HG03103 (cell line): ENCODE data around the gene BUD23.
A peak's percentile ranks its signal among the peaks of the same experiment; 100 is the strongest.
"Not testable (repeated sequence)": the region's sequence is repeated elsewhere in the genome, so short reads cannot be mapped to it uniquely, and the experiment has no call there.

Source experiments
- ATAC-seq: cut with Tn5 transposase; IDR thresholded peaks from one replicate; pipeline ENCODE4 v1.9.1; 2021; ENCODE audit warnings: low read depth; ENCODE audit not compliant: unreplicated experiment

BUD23 gene, protein sequence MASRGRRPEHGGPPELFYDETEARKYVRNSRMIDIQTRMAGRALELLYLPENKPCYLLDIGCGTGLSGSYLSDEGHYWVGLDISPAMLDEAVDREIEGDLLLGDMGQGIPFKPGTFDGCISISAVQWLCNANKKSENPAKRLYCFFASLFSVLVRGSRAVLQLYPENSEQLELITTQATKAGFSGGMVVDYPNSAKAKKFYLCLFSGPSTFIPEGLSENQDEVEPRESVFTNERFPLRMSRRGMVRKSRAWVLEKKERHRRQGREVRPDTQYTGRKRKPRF

DNA sequence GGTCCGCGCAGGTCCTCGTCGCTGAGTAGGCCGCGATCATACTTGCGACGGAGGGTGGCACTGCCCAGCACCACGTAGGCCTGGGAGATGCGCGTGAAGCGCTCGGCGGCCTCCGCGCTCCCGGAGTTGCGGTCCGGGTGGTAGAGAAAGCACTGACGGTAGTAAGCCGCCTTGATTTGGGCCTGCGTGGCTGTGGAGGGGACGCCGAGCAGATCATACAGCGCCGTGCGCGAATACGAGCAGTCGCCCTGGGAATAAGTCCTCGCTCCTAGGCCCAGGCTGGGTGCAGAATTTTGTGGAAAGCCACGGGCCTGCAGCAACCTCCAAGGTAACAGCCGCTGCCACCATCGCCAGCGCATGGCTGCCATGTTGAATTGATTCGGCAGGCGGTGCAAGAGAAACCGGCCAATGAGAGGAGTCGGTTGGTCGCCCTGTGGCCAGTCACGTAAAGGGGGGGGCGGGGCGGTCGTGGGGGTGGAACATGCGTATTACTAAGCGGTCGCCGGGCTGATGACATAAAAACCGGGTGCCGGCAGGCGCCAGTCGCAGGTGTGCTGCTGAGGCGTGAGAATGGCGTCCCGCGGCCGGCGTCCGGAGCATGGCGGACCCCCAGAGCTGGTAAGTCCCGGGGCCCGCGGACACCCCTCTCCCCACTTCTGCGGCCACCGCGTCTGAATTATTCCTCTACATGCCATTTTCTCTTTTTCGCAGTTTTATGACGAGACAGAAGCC lies at the start of gene BUD23, which contains the start of gene DNAJC30:
BUD23 (plus strand) TSS at position 542 of the 732 bp plus-strand sequence; CDS start at position 571, 29 bp downstream.
DNAJC30 (minus strand) TSS at position 398 of the 732 bp plus-strand sequence; CDS start at position 368, 30 bp downstream.
- ATAC-seq: peak; percentile 89

- no peak for ATAC-seq
Measured at GRCh38 chr7:73633844-73634243, 49.6 kb upstream of the BUD23 start.

GRCh38 chr7:73635428-73636200 lies 47.8 kb upstream of the BUD23 start:
- no peak for ATAC-seq

- no peak for ATAC-seq
Measured at GRCh38 chr7:73638911-73639310, 44.5 kb upstream of the BUD23 start.

- ATAC-seq: no peak
Measured at GRCh38 chr7:73642834-73643233, 40.6 kb upstream of the BUD23 start.

DNA sequence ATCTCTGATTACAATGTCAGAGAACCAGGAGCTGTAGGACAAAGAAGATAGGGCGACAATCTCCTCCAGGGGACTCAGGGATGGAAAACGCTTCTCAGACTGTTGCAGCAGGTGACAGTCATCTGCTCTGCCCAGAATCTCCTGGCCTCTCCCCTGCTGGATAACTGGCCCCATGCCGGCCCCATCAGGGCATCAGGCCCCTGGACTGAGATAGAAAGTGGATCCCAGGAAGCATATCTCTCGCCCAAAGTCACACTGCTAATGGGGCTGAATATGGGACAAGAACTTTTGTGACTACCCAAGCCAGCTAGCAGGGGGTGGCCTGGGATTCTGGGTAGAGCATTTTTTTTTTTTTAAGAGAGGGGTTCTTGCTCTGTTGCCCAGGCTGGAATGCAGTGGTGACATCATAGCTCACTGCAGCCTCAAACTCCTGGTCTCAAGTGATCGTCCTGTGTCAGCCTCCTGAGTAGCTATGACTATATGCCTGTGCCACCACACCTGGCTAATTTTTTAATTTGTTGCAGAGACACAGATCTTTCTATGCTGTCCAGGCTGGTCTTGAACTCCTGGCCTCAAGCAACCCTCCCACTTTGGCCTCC lies 38.6 kb upstream of the BUD23 start:
- ATAC-seq: no peak

GRCh38 chr7:73645643-73646174 lies 37.7 kb upstream of the BUD23 start:
- ATAC-seq: no peak

DNA sequence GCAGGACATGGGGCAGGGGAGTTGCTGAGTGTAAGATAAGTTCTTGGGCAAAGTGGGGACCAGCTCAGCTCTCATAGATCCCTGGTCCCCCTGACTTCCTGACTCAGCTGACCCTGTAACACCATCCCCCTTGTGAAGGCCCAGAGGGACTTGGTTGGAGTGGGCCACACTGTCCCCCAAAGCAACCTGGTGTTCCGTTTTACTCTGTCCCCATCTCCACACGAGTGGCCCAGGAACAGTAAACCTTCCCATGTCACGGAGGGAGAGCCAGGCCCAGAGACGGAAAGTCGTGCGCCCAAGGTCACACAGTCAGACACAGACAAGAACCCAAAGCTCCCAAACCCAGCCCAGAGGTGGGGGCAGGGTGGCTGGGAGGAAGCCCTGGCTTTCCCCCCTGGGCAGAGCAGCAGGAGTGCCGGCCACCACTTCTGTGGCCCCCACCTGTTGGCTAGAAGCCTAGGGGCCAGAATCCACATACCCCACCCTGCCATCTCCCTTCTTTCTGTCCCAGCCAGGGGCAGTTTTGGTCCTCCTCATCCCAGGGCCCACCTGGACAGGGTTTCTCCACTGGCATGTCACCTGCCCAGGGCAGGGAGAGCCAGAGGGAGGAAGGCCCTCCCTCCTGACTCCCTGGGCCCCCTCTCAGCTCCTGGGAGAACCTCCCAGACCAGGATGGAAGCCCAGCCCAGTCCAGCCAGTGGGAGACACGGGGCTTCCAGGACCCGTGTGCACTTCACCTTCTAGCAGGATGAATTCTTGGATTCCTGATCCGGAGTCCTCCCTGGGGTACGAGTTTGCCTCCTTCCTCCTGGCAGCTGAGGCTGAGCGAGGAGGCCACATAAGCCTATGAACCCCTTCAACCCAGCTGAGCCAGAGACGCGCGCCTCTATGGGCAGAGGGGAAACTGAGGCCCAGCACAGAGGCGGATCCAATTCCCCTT lies 36.3 kb upstream of the BUD23 start:
- no peak for ATAC-seq

- no peak for ATAC-seq
Measured at GRCh38 chr7:73647725-73648592, 35.4 kb upstream of the BUD23 start.

DNA sequence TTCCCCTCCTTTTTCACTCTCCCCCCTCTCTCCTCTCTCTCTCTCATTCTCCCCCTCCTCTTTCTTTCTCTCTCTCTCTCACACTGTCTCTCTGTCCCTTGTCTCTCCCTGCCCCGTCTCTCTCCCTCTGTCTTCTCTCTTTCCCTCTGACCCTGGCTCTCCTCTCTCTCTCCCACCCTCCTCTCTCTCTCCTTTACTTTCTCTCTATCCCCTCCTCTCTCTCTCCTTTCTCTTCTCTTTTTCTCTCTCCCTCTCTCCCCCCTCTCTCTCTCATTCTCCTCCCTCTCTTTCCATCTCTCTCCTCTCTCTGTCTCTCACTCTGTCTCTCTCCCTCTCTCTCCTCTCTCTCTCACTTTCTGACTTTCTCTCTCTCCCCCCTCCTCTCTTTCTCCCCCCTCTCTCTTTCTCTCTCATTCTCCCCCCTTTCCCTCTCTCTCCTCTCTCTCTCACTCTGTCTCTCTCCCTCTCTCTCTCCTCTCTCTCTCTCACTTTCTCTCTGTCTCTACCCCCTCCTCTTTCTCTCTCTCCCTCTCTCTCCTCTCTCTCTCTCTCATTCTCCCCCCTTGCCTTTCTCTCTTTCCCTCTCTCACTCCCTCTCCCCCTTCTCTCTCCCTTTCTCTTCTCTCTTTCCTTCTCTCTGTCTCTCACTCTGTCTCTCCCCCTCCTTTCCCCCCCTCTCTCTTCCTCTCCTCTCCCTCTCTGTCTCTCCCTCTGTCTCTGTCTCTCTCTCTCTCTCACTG lies 34.6 kb upstream of the BUD23 start:
- ATAC-seq: no peak

GRCh38 chr7:73649576-73649975 lies 33.8 kb upstream of the BUD23 start:
- no peak for ATAC-seq

DNA sequence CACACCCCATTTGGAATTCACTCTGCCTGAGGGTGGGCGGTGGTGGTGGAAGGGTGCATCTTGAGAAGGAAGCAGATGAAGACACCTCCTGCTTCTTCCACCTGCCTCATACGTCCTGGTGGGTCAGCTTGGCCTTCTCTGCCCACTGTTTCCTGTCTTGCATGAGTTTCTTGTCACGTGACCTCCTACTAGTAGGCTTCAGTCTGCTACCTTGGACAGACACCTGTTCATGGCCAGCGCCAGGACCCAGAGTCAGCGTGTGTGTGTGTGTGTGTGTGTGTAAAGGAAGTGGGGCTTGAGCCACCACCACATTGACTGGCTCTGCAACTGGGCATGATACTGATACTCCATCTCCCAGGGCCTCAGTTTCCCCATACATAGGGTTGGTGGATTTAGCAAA lies 32.9 kb upstream of the BUD23 start:
- no peak for ATAC-seq

DNA sequence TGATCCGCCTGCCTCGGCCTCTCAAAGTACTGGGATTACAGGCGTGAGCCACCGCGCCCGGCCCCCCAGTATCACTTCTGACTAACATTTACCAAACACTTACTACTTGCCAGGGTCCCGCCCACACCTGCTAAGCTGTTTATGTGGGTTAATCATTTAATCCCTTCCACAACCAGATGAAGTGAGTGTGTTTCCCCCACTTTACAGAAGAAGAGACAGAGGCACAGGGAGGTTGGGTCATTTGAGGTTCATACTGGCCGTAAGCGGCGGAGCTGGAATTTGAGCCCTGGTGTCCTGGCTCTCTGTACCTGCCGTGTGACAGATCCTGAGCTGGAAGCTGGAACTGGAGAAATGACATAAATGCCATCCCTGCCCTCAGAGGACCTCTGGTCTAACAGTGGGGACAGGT lies 30.9 kb upstream of the BUD23 start:
- no peak for ATAC-seq

DNA sequence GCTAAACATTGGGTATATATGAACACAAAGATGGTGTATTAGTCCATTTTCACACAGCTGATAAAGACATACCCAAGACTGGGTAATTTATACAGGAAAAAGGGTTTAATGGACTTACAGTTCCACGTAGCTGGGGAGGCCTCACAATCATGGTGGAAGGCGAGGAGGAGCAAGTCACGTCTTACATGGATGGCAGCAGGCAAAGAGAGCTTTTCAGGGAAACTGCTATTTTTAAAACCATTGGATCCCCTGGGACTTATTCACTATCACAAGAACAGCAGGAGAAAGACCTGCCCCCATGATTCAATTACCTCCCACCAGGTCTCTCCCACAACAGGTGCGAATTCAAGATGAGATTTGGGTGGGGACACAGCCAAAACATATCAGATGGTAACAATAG lies 28.1 kb upstream of the BUD23 start:
- ATAC-seq: not testable (repeated sequence)

GRCh38 chr7:73659983-73660382 lies 23.4 kb upstream of the BUD23 start:
- ATAC-seq: no peak

DNA sequence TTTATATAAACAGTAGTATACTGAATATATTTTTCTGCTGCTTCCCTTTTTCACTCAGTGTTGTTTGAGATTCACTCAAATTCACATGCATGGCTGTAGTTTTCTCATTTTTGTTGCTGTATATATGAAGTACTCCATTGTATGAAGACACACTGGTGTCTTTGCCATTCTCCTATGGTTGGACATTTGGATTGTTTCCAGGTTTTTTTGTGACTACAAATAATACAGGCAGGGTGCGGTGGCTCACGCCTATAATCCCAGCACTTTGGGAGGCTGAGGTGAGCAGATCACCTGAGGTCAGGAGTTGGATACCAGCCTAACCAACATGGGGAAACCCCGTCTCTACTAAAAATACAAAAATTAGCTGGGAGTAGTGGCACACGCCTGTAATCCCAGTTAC lies 22.8 kb upstream of the BUD23 start:
- ATAC-seq: not testable (repeated sequence)

DNA sequence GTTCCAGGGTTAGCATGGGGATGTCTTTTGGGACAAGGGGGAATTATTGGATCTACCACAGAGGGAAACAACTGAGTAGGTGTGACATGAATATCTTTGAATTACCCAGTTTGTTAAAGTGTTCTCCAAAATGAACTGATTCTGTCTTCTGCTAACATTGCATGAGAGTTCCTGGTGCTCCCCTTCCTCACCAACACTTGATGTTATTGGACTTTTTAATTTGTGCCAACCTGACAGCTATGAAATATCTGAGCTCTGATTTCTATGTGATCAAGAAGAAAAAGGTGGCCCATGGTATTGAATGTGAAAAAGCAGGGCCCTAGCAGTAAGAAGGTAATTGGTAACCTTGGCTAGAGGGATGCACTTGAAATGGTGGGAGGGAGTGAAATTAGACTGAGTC lies 20.4 kb upstream of the BUD23 start:
- no peak for ATAC-seq
